Left ventricle myocardium inferior (tissue), 1 donor: ENCODE data around the gene KLHL6. TPM values are rescaled to one million over a fixed set of nuclear protein-coding genes. Genes with fewer than 3 reads are reported as not detected.
"Not testable (repeated sequence)": the region's sequence is repeated elsewhere in the genome, so short reads cannot be mapped to it uniquely, and the experiment has no call there.

Source experiments
- DNase-seq: peaks from one replicate; pipeline ENCODE4 v3.0.0-alpha.2; 2020
- H3K27ac ChIP-seq: fragments of 200-600 bp; replicated peaks from 2 replicates; pipeline ENCODE4 v1.8.0; 2021
- H3K27me3 ChIP-seq: fragments of 200-600 bp; 2 replicates; pipeline ENCODE4 v1.8.0; 2021; ENCODE audit warnings: low read depth
- H3K36me3 ChIP-seq: fragments of 200-600 bp; 2 replicates; pipeline ENCODE4 v1.8.0; 2021
- H3K4me1 ChIP-seq: fragments of 200-600 bp; 2 replicates; pipeline ENCODE4 v1.8.0; 2021
- H3K4me3 ChIP-seq: fragments of 200-600 bp; 2 replicates; pipeline ENCODE4 v1.8.0; 2021; ENCODE audit warnings: mild to moderate bottlenecking, moderate library complexity
- H3K9me3 ChIP-seq: fragments of 200-600 bp; replicated peaks from 2 replicates; pipeline ENCODE4 v1.8.0; 2021
- intact Hi-C: fragments of 100-400 bp; cut with micrococcal nuclease; formaldehyde crosslinking; loops from one replicate; pipeline ENCODE4 v1.11.0; 2022
- total RNA-seq: library from RNA; stranded (reverse); fragmentation: NEBNext Ultra II Directional; extraction: Animal tissue kit (Norgen Biotek cat#: 25700); gene quantifications from one replicate; pipeline ENCODE4 v1.2.1, GENCODE V29; 2021
- TF ChIP-seq, protein P1 (sequence below): fragments of 200-600 bp; IDR thresholded peaks from 2 replicates; pipeline ENCODE4 v1.8.0; 2021; ENCODE audit warnings: antibody characterized with exemption, mild to moderate bottlenecking, borderline replicate concordance
- donor health status: DM: no; HTN: yes; CAD: no; lungs with severe emphysema.

Gene KLHL6
- total RNA-seq, 1 donor from 2014 or later = 0.69 TPM

DNA sequence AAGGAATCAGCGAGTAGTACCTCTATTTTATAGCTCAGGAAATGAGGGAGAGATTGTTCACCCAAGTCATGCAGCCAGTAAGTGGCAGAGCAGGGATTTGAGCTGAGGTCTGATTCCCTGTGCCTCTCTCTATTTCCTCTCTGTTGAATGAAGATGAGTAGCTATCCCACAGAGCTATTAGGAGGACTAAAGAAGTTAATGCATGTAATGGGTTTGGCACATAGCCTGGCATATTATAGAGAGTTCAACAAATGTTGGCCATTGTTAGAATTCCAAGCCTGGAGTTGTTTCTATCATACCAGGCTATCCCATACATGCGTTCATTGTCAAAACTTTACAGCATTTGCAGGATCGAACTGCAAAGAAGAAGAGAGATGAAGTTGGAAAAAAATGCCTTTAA lies 21.8 kb upstream of the KLHL6 start:
- Histone ChIP-seq H3K4me1 (peaks cover 36% of the 10 kb centered on the region), H3K4me3 (no peak overlapping the region), H3K27me3 (no peaks in the 10 kb centered on the region), H3K36me3 (no peaks in the 10 kb centered on the region), H3K9me3 (no peaks in the 10 kb centered on the region), H3K27ac (no peak overlapping the region)
- TF ChIP-seq, protein P1, sequence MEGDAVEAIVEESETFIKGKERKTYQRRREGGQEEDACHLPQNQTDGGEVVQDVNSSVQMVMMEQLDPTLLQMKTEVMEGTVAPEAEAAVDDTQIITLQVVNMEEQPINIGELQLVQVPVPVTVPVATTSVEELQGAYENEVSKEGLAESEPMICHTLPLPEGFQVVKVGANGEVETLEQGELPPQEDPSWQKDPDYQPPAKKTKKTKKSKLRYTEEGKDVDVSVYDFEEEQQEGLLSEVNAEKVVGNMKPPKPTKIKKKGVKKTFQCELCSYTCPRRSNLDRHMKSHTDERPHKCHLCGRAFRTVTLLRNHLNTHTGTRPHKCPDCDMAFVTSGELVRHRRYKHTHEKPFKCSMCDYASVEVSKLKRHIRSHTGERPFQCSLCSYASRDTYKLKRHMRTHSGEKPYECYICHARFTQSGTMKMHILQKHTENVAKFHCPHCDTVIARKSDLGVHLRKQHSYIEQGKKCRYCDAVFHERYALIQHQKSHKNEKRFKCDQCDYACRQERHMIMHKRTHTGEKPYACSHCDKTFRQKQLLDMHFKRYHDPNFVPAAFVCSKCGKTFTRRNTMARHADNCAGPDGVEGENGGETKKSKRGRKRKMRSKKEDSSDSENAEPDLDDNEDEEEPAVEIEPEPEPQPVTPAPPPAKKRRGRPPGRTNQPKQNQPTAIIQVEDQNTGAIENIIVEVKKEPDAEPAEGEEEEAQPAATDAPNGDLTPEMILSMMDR = no peak
- DNase-seq = no peak
- intact Hi-C loops = no loop called here

DNA sequence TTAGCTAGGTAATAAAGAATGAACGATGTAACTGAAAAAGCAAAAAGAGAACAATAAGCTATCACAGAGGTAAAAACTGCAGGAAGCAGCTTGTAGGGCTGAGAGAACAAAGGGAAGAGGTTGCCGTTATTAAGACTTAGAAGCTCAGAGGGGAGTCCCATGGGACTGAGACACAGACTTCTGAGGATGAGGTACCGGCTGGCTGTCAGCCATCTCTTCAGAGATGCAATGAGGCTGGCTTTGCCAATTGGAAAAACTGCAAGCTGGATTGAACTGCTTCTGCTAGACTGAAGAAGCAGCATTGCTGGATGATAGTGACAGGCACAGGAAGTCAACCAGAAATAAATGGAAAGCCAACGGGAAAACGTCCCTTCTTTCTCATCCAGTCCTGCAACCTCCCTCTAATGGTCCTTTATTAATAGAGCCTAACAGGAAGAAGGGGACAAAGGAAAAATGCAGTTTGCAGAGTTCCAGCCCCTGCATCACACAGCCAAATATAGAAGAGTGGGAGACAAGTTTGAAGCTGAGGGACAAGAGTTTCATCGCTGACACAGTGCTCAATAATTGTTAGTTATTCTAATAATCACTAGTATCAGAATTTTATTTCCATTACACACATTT lies 21.1 kb upstream of the KLHL6 start:
- Histone ChIP-seq H3K4me3 (no peak overlapping the region), H3K4me1 (peaks cover 28% of the 10 kb centered on the region), H3K27ac (no peak overlapping the region), H3K27me3 (no peaks in the 10 kb centered on the region), H3K9me3 (no peaks in the 10 kb centered on the region), H3K36me3 (no peaks in the 10 kb centered on the region)
- TF ChIP-seq, protein P1 = no peak
- intact Hi-C loops = no loop called here
- no peak for DNase-seq

DNA sequence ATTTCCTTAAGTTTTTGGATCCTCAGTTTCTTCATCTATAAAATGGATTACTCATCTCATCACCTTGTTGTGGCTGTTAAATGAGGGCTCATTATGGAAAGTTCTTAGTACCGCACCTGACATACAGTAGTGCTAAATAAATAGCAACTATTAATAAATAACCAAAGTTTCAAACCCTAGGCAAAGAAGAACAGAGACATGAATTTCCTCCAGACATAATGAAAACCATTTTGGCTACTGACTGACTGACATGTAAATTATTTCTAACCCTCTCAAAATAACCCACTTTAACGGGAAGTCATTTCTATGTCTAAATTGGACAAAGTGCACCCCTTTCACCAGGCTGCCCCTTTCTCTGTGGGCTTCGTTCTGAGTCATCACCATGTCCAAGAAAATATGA lies 17.4 kb upstream of the KLHL6 start:
- DNase-seq = no peak
- Histone ChIP-seq H3K27ac (no peak overlapping the region), H3K27me3 (no peaks in the 10 kb centered on the region), H3K4me1 (peaks cover 6% of the 10 kb centered on the region), H3K9me3 (no peaks in the 10 kb centered on the region), H3K4me3 (no peak overlapping the region), H3K36me3 (no peaks in the 10 kb centered on the region)
- TF ChIP-seq, protein P1 = no peak
- intact Hi-C loops = no loop called here

DNA sequence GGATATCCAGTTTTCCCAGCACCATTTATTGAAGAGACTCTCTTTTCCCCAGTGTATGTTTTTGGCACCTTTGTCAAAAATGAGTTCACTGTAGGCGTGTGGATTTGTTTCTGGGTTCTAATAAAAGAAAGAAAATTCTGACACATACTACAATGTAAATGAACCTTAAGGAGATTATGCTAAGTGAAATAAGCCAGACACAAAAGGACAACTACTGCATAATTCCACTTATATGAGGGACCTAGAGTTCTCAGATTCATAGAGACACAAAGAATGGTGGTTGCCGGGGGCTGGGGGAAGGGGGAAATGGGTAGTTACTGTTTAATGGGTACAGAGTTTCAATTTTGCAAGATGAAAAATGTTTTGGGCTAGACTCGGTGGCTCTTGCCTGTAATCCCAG lies 14.7 kb upstream of the KLHL6 start:
- DNase-seq, H3K4me1 ChIP-seq, H3K4me3 ChIP-seq, intact Hi-C loops, H3K9me3 ChIP-seq, H3K36me3 ChIP-seq, H3K27ac ChIP-seq, H3K27me3 ChIP-seq: not testable (repeated sequence)

DNA sequence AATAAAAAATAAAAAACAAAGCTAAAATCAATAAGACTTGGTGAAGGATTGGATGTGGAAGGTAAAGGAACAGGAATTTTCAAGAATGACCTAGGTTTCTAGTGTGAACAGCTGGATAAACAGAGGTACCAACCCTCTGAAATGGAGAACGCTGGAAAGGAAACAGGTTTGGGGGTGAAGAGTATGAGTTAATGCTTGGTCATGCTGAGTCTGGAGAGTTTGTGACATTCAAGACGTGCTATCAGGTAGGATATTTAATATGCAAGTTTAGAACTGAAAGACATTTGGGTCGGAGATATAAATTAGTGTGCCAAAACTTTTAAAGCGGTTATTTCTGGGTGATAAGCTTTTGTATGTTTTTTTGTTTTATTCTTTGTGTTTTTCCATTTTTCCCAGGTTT lies 11.4 kb upstream of the KLHL6 start:
- Histone ChIP-seq H3K4me3 (no peak overlapping the region), H3K27ac (no peak overlapping the region), H3K36me3 (no peaks in the 10 kb centered on the region), H3K9me3 (peaks cover 6% of the 10 kb centered on the region), H3K4me1 (peaks cover 24% of the 10 kb centered on the region), H3K27me3 (no peaks in the 10 kb centered on the region)
- TF ChIP-seq, protein P1 = no peak
- intact Hi-C loops = no loop called here
- no peak for DNase-seq

DNA sequence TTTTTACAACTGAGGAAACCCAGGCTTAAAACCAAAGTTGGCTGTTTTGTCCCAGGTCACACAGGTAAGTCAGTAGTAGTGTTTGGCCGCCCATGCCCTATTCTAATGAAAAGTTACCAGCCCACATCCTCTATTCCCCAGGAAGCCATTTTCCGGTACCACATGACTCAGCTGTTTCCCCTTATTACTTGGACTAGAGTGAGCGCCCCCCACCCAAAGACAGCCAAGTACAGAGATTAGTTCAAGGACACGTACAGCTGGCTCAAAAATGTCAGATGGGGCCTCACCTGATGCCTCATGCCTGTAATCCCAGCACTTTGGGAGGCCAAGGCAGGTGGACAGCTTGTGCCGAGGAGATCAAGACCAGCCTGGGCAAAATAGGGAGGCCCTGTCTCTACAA lies 8.5 kb upstream of the KLHL6 start:
- intact Hi-C loops = no loop called here
- Histone ChIP-seq H3K27me3 (no peaks in the 10 kb centered on the region), H3K4me1 (peaks cover 28% of the 10 kb centered on the region), H3K36me3 (no peaks in the 10 kb centered on the region), H3K9me3 (peaks cover 6% of the 10 kb centered on the region), H3K4me3 (no peak overlapping the region), H3K27ac (no peak overlapping the region)
- no peak for DNase-seq
- TF ChIP-seq, protein P1 = no peak
